GM15510 (cell line): ENCODE results near the gene GRAMD4.

ENCODE experiments used
- POLR2A ChIP-seq: IDR thresholded peaks from 3 replicates; pipeline ENCODE4 v1.6.1; 2011; ENCODE audit warnings: borderline replicate concordance; ENCODE audit not compliant: insufficient read length; ENCODE audit errors: extremely low read depth

The GRAMD4 gene

GRCh38 chr22:46673662-46674236 is 53.6 kb downstream of the GRAMD4 start:
- no peak for TF ChIP-seq POLR2A

- TF ChIP-seq POLR2A = no peak
These were observed 54.2 kb downstream of the GRAMD4 start for GRCh38 chr22:46674367-46674781.

GRCh38 chr22:46674906-46675305 is 54.7 kb downstream of the GRAMD4 start:
- TF ChIP-seq POLR2A = no peak

- TF ChIP-seq POLR2A = no peak
These were observed 55.3 kb downstream of the GRAMD4 start for GRCh38 chr22:46675479-46675878.

- no peak for TF ChIP-seq POLR2A
These were observed 55.8 kb downstream of the GRAMD4 start for GRCh38 chr22:46675938-46676337.

- TF ChIP-seq POLR2A = no peak
These were observed 56.3 kb downstream of the GRAMD4 start for GRCh38 chr22:46676479-46676878.

GRCh38 chr22:46676881-46677280 is 56.7 kb downstream of the GRAMD4 start:
- TF ChIP-seq POLR2A = no peak

- TF ChIP-seq POLR2A = no peak
These were observed 57.3 kb downstream of the GRAMD4 start for GRCh38 chr22:46677323-46678002.

GRCh38 chr22:46678003-46678657 is 57.9 kb downstream of the GRAMD4 start:
- no peak for TF ChIP-seq POLR2A

- no peak for TF ChIP-seq POLR2A
These were observed 58.9 kb downstream of the GRAMD4 start for GRCh38 chr22:46678785-46679700.

GRCh38 chr22:46679706-46680269 is 59.6 kb downstream of the GRAMD4 start:
- TF ChIP-seq POLR2A = no peak

GRCh38 chr22:46681010-46681409 is 60.8 kb downstream of the GRAMD4 start:
- no peak for TF ChIP-seq POLR2A

- TF ChIP-seq POLR2A = no peak
These were observed 62.0 kb downstream of the GRAMD4 start for GRCh38 chr22:46682011-46682731.

GRCh38 chr22:46684706-46685105 is 64.5 kb downstream of the GRAMD4 start:
- TF ChIP-seq POLR2A = no peak
